Progenitor cell of endocrine pancreas (in vitro differentiated cells): Measurements from ENCODE around the gene SLC16A10. TPM values are rescaled to one million over a fixed set of nuclear protein-coding genes. Genes with fewer than 3 reads are reported as not detected.

Experiments used
- DNase-seq: peaks from one replicate; pipeline ENCODE4 v3.0.0; 2021; ENCODE audit warnings: low spot score; ENCODE audit not compliant: unreplicated experiment
- H3K27ac Mint-ChIP-seq: 2 replicates; pipeline ENCODE4 v1.8.0; 2021; ENCODE audit warnings: mild to moderate bottlenecking, moderate library complexity, mixed read lengths
- H3K27me3 Mint-ChIP-seq: 2 replicates; pipeline ENCODE4 v1.8.0; 2021; ENCODE audit warnings: mixed read lengths
- H3K36me3 Mint-ChIP-seq: 2 replicates; pipeline ENCODE4 v1.8.0; 2022; ENCODE audit warnings: mixed read lengths; ENCODE audit not compliant: insufficient read depth
- H3K4me1 Mint-ChIP-seq: 2 replicates; pipeline ENCODE4 v1.8.0; 2021; ENCODE audit warnings: low read depth, mixed read lengths
- H3K4me3 Mint-ChIP-seq: 2 replicates; pipeline ENCODE4 v1.8.0; 2021; ENCODE audit warnings: low read depth, mild to moderate bottlenecking, moderate library complexity, mixed read lengths
- H3K9me3 Mint-ChIP-seq: 2 replicates; pipeline ENCODE4 v1.8.0; 2021; ENCODE audit warnings: low read depth, mixed read lengths
- CTCF ChIP-seq: fragments of 200-600 bp; sonication (generic); IDR thresholded peaks from one replicate; pipeline ENCODE4 v1.5.0; 2021; ENCODE audit warnings: antibody characterized with exemption, mild to moderate bottlenecking; ENCODE audit not compliant: unreplicated experiment
- total RNA-seq: library from RNA; stranded (reverse); gene quantifications from 2 replicates; pipeline ENCODE4 v1.2.1, GENCODE V29; 2021

The SLC16A10 gene
- total RNA-seq, 1 donor from 2014 or later = 7.0 TPM

- H3K9me3 Mint-ChIP-seq = peaks cover 5% of the 10 kb centered on the region
These were observed 60.1 kb downstream of the SLC16A10 start for GRCh38 chr6:111147440-111147839.

GRCh38 chr6:111148110-111148509, 60.8 kb downstream of the SLC16A10 start:
- TF ChIP-seq CTCF = no peak
- no peaks in the 10 kb centered on the region for H3K27me3 Mint-ChIP-seq
- H3K4me1 Mint-ChIP-seq = peaks cover 4% of the 10 kb centered on the region
- no peaks in the 10 kb centered on the region for H3K36me3 Mint-ChIP-seq
- no peak for DNase-seq
- peaks cover 8% of the 10 kb centered on the region for H3K9me3 Mint-ChIP-seq
- no peak overlapping the region for H3K27ac Mint-ChIP-seq
- no peak overlapping the region for H3K4me3 Mint-ChIP-seq

More at GRCh38 chr6:111147440-111147839, 60.1 kb downstream of the SLC16A10 start:
- DNase-seq = no peak
- Mint-ChIP-seq H3K27me3 (no peaks in the 10 kb centered on the region), H3K36me3 (no peaks in the 10 kb centered on the region), H3K27ac (no peak overlapping the region), H3K4me3 (no peak overlapping the region), H3K4me1 (peaks cover 4% of the 10 kb centered on the region)
- TF ChIP-seq CTCF = no peak

GRCh38 chr6:111150577-111150976, 63.3 kb downstream of the SLC16A10 start:
- H3K27ac Mint-ChIP-seq = no peak overlapping the region
- TF ChIP-seq CTCF = no peak

GRCh38 chr6:111154981-111155380, 67.7 kb downstream of the SLC16A10 start:
- peaks cover 14% of the 10 kb centered on the region for H3K9me3 Mint-ChIP-seq
- TF ChIP-seq CTCF = no peak
- no peaks in the 10 kb centered on the region for H3K27me3 Mint-ChIP-seq
- no peak overlapping the region for H3K27ac Mint-ChIP-seq
- H3K4me1 Mint-ChIP-seq = no peaks in the 10 kb centered on the region
- H3K36me3 Mint-ChIP-seq = no peaks in the 10 kb centered on the region
- H3K4me3 Mint-ChIP-seq = no peak overlapping the region
- DNase-seq = no peak

More at GRCh38 chr6:111150577-111150976, 63.3 kb downstream of the SLC16A10 start:
- no peaks in the 10 kb centered on the region for H3K27me3 Mint-ChIP-seq
- H3K4me1 Mint-ChIP-seq = peaks cover 4% of the 10 kb centered on the region
- H3K4me3 Mint-ChIP-seq = no peak overlapping the region
- no peak for DNase-seq
- no peaks in the 10 kb centered on the region for H3K36me3 Mint-ChIP-seq
- peaks cover 8% of the 10 kb centered on the region for H3K9me3 Mint-ChIP-seq

GRCh38 chr6:111157412-111157811, 70.1 kb downstream of the SLC16A10 start:
- Mint-ChIP-seq H3K36me3 (peaks cover 3% of the 10 kb centered on the region), H3K27ac (no peak overlapping the region), H3K4me3 (no peak overlapping the region), H3K27me3 (no peaks in the 10 kb centered on the region), H3K4me1 (no peaks in the 10 kb centered on the region), H3K9me3 (peaks cover 22% of the 10 kb centered on the region)
- DNase-seq = no peak
- no peak for TF ChIP-seq CTCF
